Keratinocyte (primary cell): ENCODE measurements around the gene CCDC63. TPM values are rescaled to one million over a fixed set of nuclear protein-coding genes. Genes with fewer than 3 reads are reported as not detected.

ENCODE experiments used
- DNase-seq: peaks from one replicate; pipeline ENCODE4 v3.0.0-alpha.2; 2011; ENCODE audit warnings: low read depth, missing footprints, low spot score
- FAIRE-seq: peaks from 2 replicates; lab custom pipeline; 2011; peaks lifted over from hg19 to GRCh38; lab: Jason Lieb, UNC
- H2AFZ ChIP-seq: 2 replicates; pipeline ENCODE4 v1.6.0; 2012; ENCODE audit warnings: low read length, control low read depth, inconsistent platforms; ENCODE audit not compliant: control insufficient read depth
- H3K27ac ChIP-seq: 2 replicates; pipeline ENCODE4 v1.5.1; 2011; ENCODE audit warnings: low read length; ENCODE audit not compliant: control insufficient read depth, insufficient read depth
- H3K27me3 ChIP-seq: 3 replicates; pipeline ENCODE4 v1.6.0; 2011; ENCODE audit warnings: low read length; ENCODE audit not compliant: control insufficient read depth, insufficient read depth; ENCODE audit errors: extremely low read depth
- H3K36me3 ChIP-seq, 2 experiments: 2 replicates in 1 of 2; 3 replicates in 1 of 2; pipeline ENCODE4 v1.5.1; 2011; ENCODE audit warnings: low read length in 2 of 2, mild to moderate bottlenecking in 1 of 2; ENCODE audit not compliant: control insufficient read depth in 2 of 2, insufficient read depth in 2 of 2; ENCODE audit errors: extremely low read depth in 1 of 2
- H3K4me1 ChIP-seq: 3 replicates; pipeline ENCODE4 v1.5.1; 2011; ENCODE audit warnings: low read length; ENCODE audit not compliant: control insufficient read depth, insufficient read depth; ENCODE audit errors: extremely low read depth
- H3K4me2 ChIP-seq: 3 replicates; pipeline ENCODE4 v1.6.0; 2011; ENCODE audit warnings: low read depth, low read length; ENCODE audit not compliant: control insufficient read depth, insufficient read depth; ENCODE audit errors: extremely low read depth
- H3K4me3 ChIP-seq, 3 experiments: fragments of 200-600 bp in 1 of 3; sonication (generic) in 1 of 3; 2 replicates in 2 of 3; 3 replicates in 1 of 3; pipeline ENCODE4 v1.5.1; 2011 to 2016; ENCODE audit warnings: low read length in 3 of 3, mild to moderate bottlenecking in 3 of 3, control low read depth in 2 of 3, inconsistent platforms in 1 of 3, low read depth in 1 of 3, mixed read lengths in 1 of 3, mixed run types in 1 of 3, moderate library complexity in 1 of 3; ENCODE audit not compliant: control insufficient read depth in 2 of 3, insufficient read depth in 2 of 3; ENCODE audit errors: extremely low read depth in 1 of 3
- H3K79me2 ChIP-seq: 2 replicates; pipeline ENCODE4 v1.6.0; 2012; ENCODE audit warnings: low read length; ENCODE audit not compliant: control insufficient read depth, insufficient read depth
- H3K9ac ChIP-seq: 3 replicates; pipeline ENCODE4 v1.6.0; 2011; ENCODE audit warnings: low read length; ENCODE audit not compliant: control insufficient read depth, insufficient read depth; ENCODE audit errors: extremely low read depth
- H3K9me1 ChIP-seq: 3 replicates; pipeline ENCODE4 v1.6.0; 2011; ENCODE audit warnings: low read length; ENCODE audit not compliant: control insufficient read depth, insufficient read depth; ENCODE audit errors: extremely low read depth
- H3K9me3 ChIP-seq: 2 replicates; pipeline ENCODE4 v1.5.1; 2012; ENCODE audit warnings: low read depth, low read length; ENCODE audit not compliant: control insufficient read depth
- H4K20me1 ChIP-seq: 3 replicates; pipeline ENCODE4 v1.6.0; 2011; ENCODE audit warnings: low read length; ENCODE audit not compliant: control insufficient read depth, insufficient read depth; ENCODE audit errors: extremely low read depth
- EZH2 ChIP-seq: IDR thresholded peaks from one replicate; pipeline ENCODE4 v1.6.1; 2012; ENCODE audit warnings: inconsistent platforms, mild to moderate bottlenecking, low read length, moderate library complexity
- dilution Hi-C: fragments of 300-500 bp; cut with MboI; formaldehyde crosslinking; loops from one replicate; pipeline ENCODE4 v1.7.0; 2020; ENCODE audit warnings: low sequenced_read_pairs; ENCODE audit not compliant: extremely low pct_ligation_motif_present
- polyA plus RNA-seq, 5 experiments: library from polyadenylated mRNA; depleted of rRNA in 3 of 5; stranded (reverse) in 3 of 5; stranded (forward) in 1 of 5; unstranded in 1 of 5; fragments of >200 nt; gene quantifications; 1 replicate in 1 of 5; 2 replicates in 3 of 5; 3 replicates in 1 of 5; pipeline versions ENCODE4 v1.2.1 to v1.2.3, GENCODE V29; 2011 to 2012; ENCODE audit warnings: missing spikeins in 2 of 5, low read depth in 1 of 5, low replicate concordance in 1 of 5
- TF ChIP-seq, protein P1 (sequence below), 3 experiments: IDR thresholded peaks in 1 of 3; conservative IDR thresholded peaks in 1 of 3; optimal IDR thresholded peaks in 1 of 3; 2 replicates in 2 of 3; 3 replicates in 1 of 3; pipeline versions ENCODE3 to v1.5.1; 2011; ENCODE audit warnings: low read length in 3 of 3, mild to moderate bottlenecking in 3 of 3, moderate library complexity in 2 of 3, control low read depth in 1 of 3, inconsistent platforms in 1 of 3; ENCODE audit not compliant: insufficient read depth in 2 of 3; ENCODE audit errors: extremely low read depth in 1 of 3

CCDC63 gene
- polyA plus RNA-seq, 1 donor (not counting 4 experiments of a cell fraction or from before 2014, with no cell fraction given) = not detected

DNA sequence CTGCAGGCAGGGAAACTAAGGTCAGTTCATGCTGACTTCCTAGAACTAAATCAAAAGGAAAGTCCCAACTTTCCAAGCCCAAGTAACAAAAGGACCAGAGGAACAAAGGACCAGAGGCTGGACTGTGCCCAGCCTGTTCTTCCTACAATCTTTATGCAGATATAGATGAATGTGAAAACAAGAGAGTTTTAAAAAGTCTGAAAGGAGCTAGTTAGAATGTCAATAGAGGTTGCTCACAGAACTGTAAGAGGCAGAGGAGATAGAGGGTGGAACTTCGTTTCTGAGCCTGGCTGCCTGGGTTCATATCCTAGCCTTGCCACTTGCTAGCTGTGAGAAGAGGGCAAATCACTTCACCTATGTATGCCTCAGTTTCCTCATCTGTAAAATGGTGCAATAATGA, 30.0 kb upstream of the CCDC63 start:
- peaks cover 7% of the 10 kb centered on the region for H3K27me3 ChIP-seq
- DNase-seq (no peak), FAIRE-seq (no peak)
- no peaks in the 10 kb centered on the region for H3K9me1 ChIP-seq
- no peak overlapping the region for H3K4me2 ChIP-seq
- H3K4me3 ChIP-seq = no peak overlapping the region
- H3K4me1 ChIP-seq = no peaks in the 10 kb centered on the region
- H3K79me2 ChIP-seq = no peaks in the 10 kb centered on the region
- no peaks in the 10 kb centered on the region for H4K20me1 ChIP-seq
- TF ChIP-seq, protein P1, sequence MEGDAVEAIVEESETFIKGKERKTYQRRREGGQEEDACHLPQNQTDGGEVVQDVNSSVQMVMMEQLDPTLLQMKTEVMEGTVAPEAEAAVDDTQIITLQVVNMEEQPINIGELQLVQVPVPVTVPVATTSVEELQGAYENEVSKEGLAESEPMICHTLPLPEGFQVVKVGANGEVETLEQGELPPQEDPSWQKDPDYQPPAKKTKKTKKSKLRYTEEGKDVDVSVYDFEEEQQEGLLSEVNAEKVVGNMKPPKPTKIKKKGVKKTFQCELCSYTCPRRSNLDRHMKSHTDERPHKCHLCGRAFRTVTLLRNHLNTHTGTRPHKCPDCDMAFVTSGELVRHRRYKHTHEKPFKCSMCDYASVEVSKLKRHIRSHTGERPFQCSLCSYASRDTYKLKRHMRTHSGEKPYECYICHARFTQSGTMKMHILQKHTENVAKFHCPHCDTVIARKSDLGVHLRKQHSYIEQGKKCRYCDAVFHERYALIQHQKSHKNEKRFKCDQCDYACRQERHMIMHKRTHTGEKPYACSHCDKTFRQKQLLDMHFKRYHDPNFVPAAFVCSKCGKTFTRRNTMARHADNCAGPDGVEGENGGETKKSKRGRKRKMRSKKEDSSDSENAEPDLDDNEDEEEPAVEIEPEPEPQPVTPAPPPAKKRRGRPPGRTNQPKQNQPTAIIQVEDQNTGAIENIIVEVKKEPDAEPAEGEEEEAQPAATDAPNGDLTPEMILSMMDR (optimal IDR thresholded peaks at IDR 0.05 in 1 of 3, IDR thresholded peaks at IDR 0.05 in 1 of 3, conservative IDR thresholded peaks at IDR 0.05 in 1 of 3; ENCODE audit: extremely low read depth in 1 of 3, insufficient read depth in 2 of 3, low read length in 3 of 3) = no peak
- no peak for TF ChIP-seq EZH2
- H3K9me3 ChIP-seq = no peaks in the 10 kb centered on the region
- dilution Hi-C loops = no loop called here
- H3K27ac ChIP-seq = no peak overlapping the region
- H3K9ac ChIP-seq = no peak overlapping the region
- no peak overlapping the region for H2AFZ ChIP-seq
- H3K36me3 ChIP-seq = no peaks in the 10 kb centered on the region

DNA sequence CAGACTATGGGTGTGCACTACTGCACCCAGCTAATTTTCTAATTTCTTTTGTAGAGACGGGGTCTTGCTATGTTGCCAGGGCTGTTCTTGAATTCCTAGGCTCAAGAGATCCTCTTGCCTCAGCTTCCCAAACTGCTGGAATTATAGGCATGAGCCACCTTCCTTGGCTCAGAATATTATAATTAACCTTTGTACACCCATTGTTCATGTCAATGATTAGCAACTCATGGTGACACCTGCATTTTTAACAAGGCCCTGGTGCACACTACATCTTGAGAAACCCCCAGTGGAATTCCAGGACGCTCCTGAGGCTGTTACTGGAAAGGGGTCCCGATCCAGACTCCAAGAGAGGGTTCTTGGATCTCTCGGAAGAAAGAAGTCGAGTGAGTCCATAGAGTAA, 28.3 kb upstream of the CCDC63 start:
- no peaks in the 10 kb centered on the region for H3K9me1 ChIP-seq
- H2AFZ ChIP-seq = no peak overlapping the region
- H3K4me1 ChIP-seq = no peaks in the 10 kb centered on the region
- H3K27ac ChIP-seq = no peak overlapping the region
- dilution Hi-C loops = no loop called here
- no peak for TF ChIP-seq EZH2
- H3K4me3 ChIP-seq = no peak overlapping the region
- DNase-seq = no peak
- H3K9me3 ChIP-seq = no peaks in the 10 kb centered on the region
- no peak for FAIRE-seq
- H3K9ac ChIP-seq = no peak overlapping the region
- no peak overlapping the region for H3K4me2 ChIP-seq
- H3K27me3 ChIP-seq = no peaks in the 10 kb centered on the region
- H3K36me3 ChIP-seq = no peaks in the 10 kb centered on the region
- no peaks in the 10 kb centered on the region for H3K79me2 ChIP-seq
- H4K20me1 ChIP-seq = no peaks in the 10 kb centered on the region

DNA sequence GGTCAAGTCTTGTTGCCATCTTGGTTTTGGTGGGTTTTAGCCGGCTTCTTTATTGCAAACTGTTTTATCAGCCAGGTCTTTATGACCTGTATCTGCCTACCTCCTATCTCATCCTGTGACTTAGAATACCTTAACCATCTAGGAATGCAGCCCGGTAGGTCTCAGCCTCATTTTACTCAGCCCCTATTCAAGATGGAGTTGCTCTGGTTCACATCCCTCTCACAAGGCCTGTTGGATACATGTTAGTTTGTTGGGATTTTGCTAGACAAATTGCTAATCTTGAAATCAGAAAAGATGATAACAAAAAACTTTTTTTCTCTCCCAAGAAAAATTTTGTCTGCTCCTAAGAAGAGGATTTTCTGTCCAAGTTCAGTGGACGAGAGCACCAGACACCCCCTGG, 27.6 kb upstream of the CCDC63 start:
- Histone ChIP-seq H3K4me3 (no peak overlapping the region), H3K36me3 (no peaks in the 10 kb centered on the region), H2AFZ (no peak overlapping the region), H3K79me2 (no peaks in the 10 kb centered on the region), H3K4me2 (no peak overlapping the region), H3K27ac (no peak overlapping the region), H3K4me1 (no peaks in the 10 kb centered on the region), H4K20me1 (no peaks in the 10 kb centered on the region), H3K9me3 (no peaks in the 10 kb centered on the region), H3K9ac (no peak overlapping the region), H3K27me3 (no peaks in the 10 kb centered on the region), H3K9me1 (no peaks in the 10 kb centered on the region)
- TF ChIP-seq EZH2 = no peak
- TF ChIP-seq, protein P1 (optimal IDR thresholded peaks at IDR 0.05 in 1 of 3, IDR thresholded peaks at IDR 0.05 in 1 of 3, conservative IDR thresholded peaks at IDR 0.05 in 1 of 3; ENCODE audit: extremely low read depth in 1 of 3, insufficient read depth in 2 of 3, low read length in 3 of 3) = no peak
- dilution Hi-C loops = no loop called here
- DNase-seq (no peak), FAIRE-seq (no peak)
